Activated CD4-positive, alpha-beta T cell treated with anti-CD3 and anti-CD28 coated beads, Interleukin-2, amount 50 U/mL, for 1 hour (primary cell): ENCODE results near the gene TMEM45A.
"Not testable (repeated sequence)": the region's sequence is repeated elsewhere in the genome, so short reads cannot be mapped to it uniquely, and the experiment has no call there.

ENCODE experiments used
- DNase-seq: peaks from one replicate; pipeline ENCODE4 v3.0.0-alpha.2; 2020

The TMEM45A gene

DNA sequence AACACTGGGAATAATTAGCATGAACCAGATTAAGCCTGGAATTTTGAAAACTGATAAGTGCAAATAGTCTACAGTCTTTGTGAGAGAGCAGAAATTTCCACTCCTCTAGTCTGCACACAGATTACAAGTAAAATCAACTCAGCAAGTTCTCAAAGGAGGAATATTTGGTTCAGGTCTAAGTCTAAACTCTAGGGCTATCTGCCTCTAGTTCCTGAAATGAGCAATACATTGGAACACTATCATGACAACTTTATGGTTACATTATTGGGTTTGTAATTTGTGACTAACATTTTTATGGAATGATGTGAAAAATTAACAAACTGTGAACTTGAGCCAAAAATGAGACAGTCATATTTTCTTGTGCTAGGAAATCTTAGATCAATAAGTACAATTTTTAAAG, 86.2 kb downstream of the TMEM45A start:
- DNase-seq: no peak

DNA sequence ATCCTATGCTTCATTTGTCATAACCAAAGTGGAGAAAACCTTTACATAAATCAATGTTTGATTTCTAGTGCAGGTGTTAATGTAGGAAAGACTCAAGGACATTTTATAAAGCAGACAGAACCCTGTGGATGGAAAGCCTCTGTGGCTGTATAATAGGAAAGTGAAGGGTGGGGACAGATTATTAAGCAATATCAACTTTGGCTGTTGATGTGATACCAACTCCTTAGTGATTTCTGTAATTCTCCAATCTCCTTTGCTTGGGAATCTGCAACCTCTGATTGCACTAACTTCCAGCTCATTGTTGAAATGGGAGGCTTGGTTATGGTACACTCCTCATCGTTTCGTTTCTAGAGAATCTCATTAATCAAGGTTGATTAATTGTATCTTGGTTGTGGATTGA, 87.7 kb downstream of the TMEM45A start:
- DNase-seq: no peak

GRCh38 chr3:100581650-100582049, 89.2 kb downstream of the TMEM45A start:
- DNase-seq: no peak

DNA sequence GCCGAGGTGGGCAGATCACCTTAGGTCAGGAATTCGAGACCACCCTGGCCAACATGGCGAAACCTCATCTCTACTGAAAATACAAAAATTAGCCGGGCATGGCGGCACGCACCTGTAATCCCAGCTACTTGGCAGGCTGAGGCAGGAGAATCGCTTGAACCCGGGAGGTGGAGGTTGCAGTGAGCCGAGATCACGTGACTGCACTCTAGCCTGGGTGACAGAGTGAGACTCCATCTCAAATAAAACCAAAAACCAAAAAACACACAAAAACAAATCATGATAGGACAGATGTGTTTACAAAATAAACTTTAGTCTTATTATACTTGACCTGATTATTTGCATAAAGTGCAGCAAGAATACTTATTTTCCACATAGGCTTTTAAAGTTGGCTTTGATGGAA, 89.7 kb downstream of the TMEM45A start:
- not testable (repeated sequence) for DNase-seq

DNA sequence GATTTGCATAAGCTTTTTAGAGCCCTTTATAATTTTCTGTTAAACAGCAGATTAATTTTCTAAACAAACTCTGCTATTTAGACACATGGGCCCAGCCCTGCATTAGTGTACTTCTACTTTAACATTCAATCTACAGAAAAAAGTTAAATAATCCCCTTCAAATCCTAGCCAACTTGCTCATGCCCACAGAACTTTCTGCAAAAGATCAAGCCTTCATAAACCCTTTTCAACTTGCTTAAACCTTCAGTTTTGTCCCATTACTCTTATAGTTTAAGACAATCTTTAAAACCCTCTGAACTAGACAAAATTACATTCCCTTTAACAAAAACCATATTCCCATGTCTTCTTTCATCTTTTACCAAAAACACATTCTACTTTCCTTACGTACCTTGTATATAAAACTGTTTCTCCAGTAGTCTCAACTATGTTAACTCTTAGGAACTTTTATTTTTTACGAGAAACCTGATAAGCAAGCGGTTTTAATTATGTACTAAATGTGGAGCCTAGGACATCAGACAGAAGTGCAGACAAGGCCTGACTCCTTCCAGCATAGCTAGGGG, 91.8 kb downstream of the TMEM45A start:
- DNase-seq: no peak

GRCh38 chr3:100586832-100587231, 94.4 kb downstream of the TMEM45A start:
- DNase-seq: no peak

DNA sequence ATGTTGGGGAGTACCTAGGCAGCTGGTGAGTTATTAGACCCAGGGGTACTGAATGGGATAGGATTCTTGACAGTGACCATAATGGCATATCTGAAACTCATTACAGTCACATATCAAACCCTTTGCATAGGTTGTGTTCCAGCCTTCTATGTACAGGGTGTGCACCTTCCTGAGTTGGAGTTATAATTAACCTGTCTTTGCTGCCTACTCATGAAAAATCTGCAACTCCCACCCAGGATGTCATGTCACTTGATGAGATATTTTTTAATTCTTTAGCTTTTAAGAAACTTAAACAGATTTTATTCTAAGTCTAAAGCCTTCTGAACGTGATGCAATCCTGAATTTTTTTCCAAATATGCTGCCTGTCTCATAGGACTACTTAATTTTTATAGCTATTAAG, 95.8 kb downstream of the TMEM45A start:
- DNase-seq: no peak

DNA sequence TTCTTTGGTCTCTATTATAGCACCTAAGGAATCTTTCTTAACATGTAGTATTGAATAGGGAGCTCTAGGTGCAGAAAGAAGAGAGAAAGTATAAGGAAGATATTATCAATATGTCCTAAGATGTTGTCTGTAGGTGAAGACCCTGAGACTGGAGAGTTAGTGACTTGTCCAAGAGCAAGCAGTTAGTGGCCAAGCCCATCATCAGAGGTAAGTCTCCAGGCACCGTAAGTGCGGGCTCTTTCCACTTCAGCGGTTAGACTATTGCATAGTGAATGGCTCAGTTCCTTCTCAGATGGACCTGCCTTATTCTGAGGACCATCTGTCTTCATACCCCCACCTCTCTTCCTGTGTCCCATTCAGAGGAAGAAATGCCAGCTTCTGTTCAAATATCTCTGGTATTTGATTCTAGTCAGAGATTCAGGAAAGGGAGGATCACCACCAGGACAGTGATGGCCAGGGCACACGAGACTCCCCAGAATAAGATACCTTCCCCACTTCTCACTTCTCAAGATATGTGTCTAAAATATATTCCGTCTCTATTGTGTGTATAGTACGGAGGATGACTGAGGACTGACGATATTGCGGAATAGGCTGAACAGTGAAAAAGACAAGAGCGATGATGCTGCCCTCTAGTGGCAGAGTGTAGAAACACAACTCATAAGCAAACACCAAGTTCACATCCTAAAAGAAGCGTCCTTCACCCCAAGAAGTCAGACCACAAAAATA, 97.9 kb downstream of the TMEM45A start:
- DNase-seq: peak; percentile 51

DNA sequence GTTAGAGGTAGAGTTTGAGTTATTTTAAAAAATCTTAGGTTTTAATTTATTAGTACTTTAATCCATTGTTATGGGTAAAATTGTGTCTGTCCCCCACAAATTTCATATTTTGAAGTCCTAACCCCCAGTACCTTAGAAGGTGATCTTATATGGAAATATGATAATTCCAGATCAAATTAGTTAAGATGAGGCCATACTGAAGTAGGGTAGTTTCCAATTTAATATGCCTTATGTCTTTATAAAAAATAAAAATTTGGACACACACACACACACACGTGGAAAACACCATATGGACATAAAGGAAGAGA, 98.4 kb downstream of the TMEM45A start:
- DNase-seq: no peak

DNA sequence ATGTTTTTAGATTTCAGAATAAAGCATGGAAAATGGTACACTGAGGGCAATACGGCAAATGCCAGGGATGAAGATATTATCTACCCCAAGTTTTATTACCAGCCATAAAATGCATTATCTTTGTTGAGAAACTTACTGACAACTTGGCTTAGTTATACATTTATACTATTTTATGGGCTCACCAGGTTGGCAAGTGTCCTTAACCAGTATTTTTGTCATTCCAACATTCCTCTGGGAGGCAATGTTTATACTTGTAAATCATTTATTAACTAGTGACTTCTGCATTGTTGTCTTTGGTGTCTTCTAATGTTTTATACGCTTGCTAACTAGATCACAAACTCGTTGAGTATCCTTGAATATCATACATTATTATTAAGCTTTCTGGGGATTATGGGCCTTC, 99.0 kb downstream of the TMEM45A start:
- DNase-seq: no peak

DNA sequence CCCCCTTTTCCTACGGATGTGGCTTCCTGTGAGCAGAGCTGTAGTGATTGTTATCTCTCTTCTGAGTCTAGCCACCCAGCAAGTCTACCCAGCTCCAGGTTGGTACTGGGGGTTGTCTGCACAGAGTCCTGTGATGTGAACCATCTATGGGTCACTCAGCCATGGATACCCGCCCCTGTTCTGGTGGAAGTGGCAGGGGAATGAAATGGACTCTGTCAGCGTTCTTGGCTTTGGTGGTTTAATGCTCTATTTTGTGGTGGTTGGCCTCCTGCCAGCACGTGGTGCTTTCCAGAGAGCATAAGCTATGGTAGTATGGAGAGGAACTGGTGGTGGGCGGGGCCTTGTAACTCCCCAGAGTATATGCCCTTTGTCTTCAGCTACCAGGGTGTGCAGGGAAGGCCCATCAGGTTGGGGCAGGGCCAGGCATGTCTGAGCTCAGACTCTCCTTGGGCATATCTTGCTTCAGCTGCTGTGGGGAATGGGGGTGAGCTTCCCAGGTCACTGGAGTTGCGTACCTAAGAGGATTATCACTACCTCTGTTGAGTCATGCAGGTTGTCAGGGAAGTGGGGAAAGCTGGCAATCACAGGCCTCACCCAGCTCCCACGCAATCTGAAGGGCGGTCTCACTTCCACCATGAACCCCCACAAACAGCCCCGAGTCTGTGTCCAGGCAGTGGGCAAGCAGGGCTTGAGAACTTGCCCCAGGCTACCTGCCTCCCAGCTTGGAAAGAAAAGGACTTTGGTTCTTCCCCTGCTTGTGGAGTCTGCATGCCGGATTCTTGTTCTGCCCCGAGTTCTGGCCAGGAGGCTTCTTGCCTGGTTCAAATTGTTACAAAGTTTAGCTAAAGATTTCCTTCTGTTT, 108.0 kb downstream of the TMEM45A start:
- DNase-seq: no peak

DNA sequence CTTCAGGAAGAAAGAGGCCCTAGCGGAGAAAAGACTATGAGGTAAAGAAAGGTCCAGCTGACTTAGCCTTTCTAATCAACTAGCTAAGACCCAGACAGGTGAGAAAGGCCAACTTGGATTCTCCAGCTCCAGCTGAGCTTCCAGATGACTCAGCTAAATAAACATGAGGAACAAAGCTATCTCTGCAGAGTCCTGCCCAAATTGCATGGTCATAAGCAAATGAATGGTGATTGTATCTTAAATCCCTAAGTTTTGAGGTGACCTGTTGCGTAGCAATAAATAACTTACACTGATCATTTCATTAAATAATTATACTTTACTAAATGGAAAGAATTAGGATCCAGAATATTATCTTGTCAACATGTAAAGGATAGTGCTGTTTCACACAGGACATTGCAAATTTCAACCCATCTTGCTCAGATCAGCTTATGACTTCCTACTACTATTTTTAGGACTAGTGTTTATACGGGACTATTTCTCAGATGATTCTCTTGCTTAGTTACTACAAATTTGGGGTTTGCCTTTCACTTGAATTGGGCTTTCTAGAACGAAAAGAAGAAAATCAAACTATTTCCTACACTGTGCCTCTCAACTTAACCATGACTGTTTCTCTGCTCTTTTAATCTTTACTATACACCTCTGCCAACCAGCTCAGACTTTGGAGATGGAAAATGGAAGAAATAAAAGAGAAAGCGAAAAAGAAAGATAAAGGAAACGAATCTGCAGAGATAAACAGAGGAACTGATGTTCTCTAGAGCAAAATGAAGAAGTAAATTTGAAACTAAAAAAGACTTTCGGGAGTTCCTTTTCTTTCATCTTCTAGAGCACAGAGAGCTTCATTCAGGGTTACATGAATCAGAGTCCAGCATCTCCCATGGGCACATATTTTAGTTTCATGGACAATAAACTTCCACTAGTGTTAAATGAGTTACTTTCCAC, 110.4 kb downstream of the TMEM45A start:
- DNase-seq: no peak

DNA sequence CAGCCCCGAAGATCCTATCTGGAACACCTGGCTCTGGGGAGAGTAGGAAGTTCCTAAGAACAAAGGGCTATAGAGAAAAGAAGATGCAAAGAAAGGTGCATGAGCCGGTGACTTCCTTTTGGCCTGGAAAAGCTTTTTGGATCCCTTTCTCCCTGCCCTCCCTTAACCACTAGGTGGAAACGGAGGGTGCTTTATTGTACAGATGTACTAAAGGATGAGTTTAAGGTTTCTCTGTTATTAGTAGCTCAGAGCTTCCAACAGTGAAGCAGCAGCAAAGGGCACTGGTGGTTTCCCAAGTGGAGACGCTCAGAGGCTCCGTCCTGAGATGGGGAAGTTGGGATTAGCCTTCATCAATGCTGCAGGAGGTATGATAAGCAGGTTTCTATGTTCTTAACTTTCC, 111.0 kb downstream of the TMEM45A start:
- DNase-seq: no peak

- no peak for DNase-seq
Observed at GRCh38 chr3:100605358-100605757, 112.9 kb downstream of the TMEM45A start.

DNA sequence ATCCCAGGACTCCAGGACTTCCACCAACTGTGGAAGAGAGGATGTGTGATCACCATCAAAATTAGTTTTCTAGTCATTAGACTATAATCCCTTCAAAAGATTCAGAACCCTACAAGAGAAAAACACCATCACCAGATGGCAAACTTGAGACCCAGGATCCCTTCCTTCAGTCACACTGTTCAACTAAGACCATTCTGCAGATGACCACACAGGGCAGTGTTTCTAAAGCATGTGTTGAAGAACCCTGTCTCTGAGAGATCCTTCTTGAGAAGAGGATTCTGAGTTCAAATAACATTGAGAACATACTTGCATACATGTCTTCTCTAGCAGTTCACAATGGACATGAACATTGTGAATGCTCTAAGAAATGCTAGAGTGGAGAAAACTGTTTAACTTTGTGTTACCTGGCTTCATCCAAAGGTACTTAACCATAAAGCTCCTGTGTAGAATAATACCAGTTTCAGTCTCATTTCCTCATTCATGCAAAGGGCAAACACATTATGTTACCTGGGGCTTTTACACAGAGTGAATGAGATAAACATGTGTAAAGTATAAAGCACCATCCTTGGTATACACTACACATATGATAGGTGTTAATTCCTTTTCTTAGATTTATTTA, 114.6 kb downstream of the TMEM45A start:
- DNase-seq: no peak

DNA sequence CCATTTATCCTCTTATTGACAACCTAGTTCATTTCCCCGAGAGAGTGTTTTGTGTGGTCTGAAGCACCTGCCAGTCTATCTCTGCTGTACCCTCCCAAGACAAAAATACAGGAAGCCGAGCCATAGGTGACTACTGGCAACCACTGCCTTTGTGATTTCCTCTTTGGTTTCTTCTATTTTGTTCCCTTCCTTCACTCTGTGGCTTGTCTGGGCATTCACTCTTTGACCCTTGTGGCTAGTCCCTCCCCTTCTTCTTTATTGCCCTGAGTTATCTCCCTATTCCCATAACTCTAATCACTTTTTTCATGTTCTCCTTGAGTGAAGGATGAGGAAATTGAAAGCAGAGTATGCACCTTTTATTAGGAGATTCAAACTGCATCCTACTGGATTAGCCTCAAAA, 116.9 kb downstream of the TMEM45A start, which contains the start of gene ADGRG7:
Gene ADGRG7 (plus strand): TSS at position 297 of the 400 bp plus-strand sequence. CDS start 256 bp downstream, outside the sequence.
- DNase-seq: no peak

GRCh38 chr3:100609963-100610362, 117.5 kb downstream of the TMEM45A start:
- no peak for DNase-seq

DNA sequence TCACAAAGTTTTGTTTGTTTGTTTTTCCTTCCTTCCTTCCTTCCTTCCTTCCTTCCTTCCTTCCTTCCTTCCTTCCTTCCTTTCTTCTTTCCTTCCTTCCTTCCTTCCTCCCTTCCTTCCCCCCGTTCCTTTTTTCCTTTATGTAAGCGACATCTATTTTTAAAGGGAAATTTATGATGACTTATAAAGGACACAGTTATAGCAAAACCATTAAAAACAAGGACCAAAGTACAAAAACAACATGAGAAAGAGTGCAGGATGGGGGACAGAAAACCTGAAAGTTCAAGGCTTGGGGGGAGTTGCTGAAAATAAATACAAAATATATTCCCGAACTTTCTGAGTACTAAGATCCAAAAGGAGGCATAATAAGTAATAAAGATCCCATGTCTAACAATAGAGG, 118.8 kb downstream of the TMEM45A start:
- no peak for DNase-seq

- DNase-seq: no peak
Observed at GRCh38 chr3:100613721-100614390, 121.4 kb downstream of the TMEM45A start.

- no peak for DNase-seq
Observed at GRCh38 chr3:100614941-100615340, 122.5 kb downstream of the TMEM45A start.

DNA sequence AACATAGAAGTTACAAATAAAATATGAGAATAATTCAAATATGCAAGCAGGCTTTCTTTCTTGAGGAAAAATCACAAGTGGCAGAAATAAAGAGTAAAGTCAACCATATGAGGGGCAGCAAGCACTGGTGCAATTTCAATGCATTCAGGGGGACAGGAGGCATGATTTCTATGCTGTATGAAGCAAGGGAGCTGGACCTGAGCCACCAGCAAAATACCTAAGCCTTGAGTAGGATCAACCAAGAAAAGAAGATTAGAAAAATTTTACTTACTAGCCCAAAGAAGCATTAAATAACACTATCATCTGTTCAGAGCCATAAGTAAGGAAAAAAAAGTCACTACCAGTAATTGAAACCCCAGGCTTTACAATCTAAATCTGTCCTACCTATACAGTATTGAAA, 123.3 kb downstream of the TMEM45A start:
- no peak for DNase-seq

GRCh38 chr3:100621251-100621650, 128.8 kb downstream of the TMEM45A start:
- DNase-seq: no peak
